HG03060 (cell line): ENCODE data around the gene SPATA1.
"Not testable (repeated sequence)": the region's sequence is repeated elsewhere in the genome, so short reads cannot be mapped to it uniquely, and the experiment has no call there.

ENCODE experiments used
- ATAC-seq: cut with Tn5 transposase; IDR thresholded peaks from one replicate; pipeline ENCODE4 v1.9.1; 2021; ENCODE audit warnings: low read depth, moderate number of reproducible peaks; ENCODE audit not compliant: unreplicated experiment

The SPATA1 gene

DNA sequence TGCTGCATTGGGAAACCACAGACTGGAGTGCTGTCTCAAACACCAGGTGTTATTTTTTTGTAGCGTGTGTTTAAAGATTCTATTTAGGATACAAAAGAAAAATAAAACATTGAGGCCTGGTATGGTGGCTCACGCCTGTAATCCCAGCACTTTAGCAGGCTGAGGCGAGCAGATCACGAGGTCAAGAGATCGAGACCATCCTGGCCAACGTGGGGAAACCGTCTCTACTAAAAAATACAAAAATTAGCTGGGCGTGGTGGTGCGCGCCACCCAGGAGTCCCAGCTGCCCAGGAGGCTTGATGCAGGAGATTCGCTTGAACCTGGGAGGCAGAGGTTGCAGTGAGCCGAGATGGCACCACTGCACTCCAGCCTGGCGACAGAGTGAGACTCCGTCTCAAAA lies 1.7 kb downstream of the SPATA1 start:
- not testable (repeated sequence) for ATAC-seq

- ATAC-seq = no peak
Measured at GRCh38 chr1:84508510-84508909, 2.3 kb downstream of the SPATA1 start.

GRCh38 chr1:84509029-84509428 lies 2.8 kb downstream of the SPATA1 start:
- ATAC-seq = no peak

DNA sequence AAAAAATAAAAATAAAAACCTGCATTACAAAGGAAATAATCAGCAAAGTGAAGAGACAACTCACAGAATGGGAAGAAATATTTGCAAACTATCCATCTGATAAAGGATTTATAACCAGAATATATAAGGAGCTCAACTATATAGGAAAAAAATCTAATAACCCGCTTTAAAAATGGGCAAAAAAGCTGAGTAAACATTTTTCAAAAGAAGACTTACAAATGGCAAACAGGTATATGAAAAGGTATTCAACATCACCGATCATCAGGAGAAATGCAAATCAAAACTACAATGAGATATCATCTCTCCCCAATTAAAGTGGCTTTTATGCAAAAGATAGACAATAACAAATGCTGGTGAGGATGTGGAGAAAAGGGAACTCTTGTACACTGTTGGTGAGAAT lies 4.0 kb downstream of the SPATA1 start:
- ATAC-seq = no peak

- no peak for ATAC-seq
Measured at GRCh38 chr1:84510668-84511067, 4.5 kb downstream of the SPATA1 start.

- no peak for ATAC-seq
Measured at GRCh38 chr1:84524590-84524989, 18.4 kb downstream of the SPATA1 start.

- no peak for ATAC-seq
Measured at GRCh38 chr1:84525779-84526178, 19.6 kb downstream of the SPATA1 start.

DNA sequence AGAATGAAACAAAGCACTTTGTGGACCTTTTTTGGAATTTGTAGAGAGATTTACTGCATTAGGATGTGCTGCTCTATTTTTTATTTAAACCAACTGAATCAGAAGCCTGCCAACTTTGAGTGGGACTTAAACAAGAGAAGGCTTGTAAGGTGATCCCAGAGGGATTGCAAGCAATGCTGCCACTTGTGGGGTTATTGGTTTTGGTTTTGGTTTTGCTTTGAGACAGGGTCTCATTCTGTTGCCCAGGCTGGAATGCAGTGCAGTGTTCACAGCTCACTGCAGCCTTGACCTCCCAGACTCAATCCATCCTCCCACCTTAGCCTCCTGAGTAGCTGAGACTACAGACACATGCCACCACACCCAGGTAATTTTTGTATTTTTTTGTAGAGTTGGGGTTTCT lies 32.4 kb downstream of the SPATA1 start:
- ATAC-seq = no peak

- ATAC-seq = no peak
Measured at GRCh38 chr1:84539972-84540371, 33.8 kb downstream of the SPATA1 start.

DNA sequence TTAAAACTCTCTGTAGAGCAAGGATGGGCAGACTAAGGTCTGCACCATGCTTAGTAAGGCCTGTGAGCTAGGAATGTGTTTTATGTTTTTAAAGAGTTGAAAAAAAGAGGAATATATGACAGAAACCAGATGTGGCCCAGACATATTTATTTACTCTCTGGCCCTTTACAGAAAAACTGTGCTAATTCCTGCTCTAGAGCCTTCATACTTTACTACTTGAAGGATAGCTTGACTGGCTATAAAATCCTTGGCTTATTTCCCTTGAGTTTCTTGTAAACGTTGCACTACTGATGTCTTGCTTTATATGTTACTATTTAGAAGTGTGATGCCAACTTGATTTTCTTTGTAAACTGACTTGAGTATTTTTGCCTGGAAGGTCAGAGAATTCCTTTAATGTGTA lies 34.6 kb downstream of the SPATA1 start:
- no peak for ATAC-seq

- no peak for ATAC-seq
Measured at GRCh38 chr1:84541679-84542078, 35.5 kb downstream of the SPATA1 start.

DNA sequence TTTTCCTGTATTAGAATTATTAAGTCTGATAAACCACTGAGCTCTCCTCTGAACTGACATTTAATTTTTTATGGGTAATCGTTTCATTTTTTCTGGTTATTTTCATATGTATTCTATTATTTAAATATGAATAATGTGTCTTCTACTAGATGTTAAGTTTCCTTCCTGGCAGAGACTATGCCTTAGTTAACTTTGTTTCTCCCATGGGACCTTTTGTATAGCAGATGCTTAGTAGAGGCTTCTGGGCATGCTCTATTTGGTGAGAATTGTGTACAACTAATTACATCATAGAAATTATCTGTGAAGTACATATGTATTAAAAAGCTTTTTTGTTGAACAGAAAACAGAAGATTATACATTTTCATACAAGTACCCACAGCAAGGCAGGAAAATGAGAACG lies 44.6 kb downstream of the SPATA1 start:
- ATAC-seq = no peak

- ATAC-seq = no peak
Measured at GRCh38 chr1:84569216-84569615, 63.0 kb downstream of the SPATA1 start.

GRCh38 chr1:84570436-84571149 lies 64.4 kb downstream of the SPATA1 start:
- ATAC-seq = no peak

DNA sequence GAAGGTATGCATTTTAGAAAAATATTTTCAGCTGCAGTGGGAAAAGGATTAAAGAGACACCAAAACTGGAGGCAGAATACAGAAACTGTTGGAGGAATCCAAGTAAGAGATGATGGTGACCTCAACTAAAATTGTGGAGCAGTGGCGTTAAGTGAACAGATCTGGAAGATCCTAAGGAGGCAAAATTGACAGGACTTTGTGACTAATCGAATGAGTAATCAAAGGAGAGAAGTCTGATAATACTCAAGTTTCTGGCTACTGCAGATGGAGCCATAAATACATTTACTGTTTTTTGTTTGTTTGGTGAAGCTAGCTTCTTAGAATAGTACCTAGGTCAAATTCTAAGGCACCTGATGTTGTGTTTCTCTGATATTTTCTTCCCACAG lies 65.0 kb downstream of the SPATA1 start:
- no peak for ATAC-seq

GRCh38 chr1:84573481-84573966 lies 67.3 kb downstream of the SPATA1 start:
- ATAC-seq = no peak

DNA sequence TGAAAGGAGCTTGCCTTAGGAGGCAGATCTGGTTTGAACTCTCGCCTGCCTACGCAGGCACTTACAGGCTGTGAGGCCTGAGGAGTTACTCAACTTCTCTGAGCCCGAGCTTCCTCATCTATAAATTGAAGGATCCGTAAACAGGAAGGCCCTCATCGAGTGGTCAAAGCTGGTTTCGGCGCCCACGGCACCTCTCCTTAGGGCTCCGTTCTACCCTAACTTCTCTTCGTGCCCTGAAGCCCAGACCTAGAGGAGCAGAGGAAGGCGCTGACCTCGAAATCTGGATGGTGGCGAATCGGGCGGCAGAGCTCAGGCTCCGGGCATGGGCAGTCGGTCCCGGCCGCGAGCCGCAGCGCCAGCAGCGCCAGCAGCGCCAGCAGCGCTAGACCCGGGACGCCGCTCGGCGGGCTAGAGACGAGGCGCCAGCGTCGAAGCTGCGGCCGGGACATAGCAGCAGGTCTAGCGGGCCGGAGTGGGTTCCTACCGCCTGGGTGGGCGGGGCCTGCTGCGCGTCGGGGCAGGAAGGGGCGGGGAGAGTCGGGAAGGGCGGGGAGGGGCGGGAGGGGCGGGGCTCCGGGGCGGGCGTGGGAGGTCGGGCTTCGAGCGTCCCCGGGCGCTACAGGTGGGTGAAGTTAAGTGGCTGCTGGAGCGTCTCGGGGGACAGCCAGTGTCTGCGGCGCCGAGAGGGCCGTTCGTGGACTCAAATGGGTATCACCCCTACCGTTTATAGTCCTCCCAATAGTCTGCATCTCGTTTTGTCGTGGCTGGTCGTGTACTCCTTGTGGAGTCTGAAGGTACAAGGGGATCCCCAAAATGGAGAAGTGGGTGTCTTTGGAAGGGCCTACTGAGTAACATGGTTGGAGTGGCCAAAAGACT lies 68.0 kb downstream of the SPATA1 start, which contains the start of gene CTBS:
CTBS (minus strand) TSS at position 474 of the 876 bp plus-strand sequence; CDS start at position 449, 25 bp downstream.
- ATAC-seq = peak; percentile 52

GRCh38 chr1:84574936-84575335 lies 68.8 kb downstream of the SPATA1 start:
- ATAC-seq = no peak

GRCh38 chr1:84581648-84582047 lies 75.5 kb downstream of the SPATA1 start:
- ATAC-seq = no peak

DNA sequence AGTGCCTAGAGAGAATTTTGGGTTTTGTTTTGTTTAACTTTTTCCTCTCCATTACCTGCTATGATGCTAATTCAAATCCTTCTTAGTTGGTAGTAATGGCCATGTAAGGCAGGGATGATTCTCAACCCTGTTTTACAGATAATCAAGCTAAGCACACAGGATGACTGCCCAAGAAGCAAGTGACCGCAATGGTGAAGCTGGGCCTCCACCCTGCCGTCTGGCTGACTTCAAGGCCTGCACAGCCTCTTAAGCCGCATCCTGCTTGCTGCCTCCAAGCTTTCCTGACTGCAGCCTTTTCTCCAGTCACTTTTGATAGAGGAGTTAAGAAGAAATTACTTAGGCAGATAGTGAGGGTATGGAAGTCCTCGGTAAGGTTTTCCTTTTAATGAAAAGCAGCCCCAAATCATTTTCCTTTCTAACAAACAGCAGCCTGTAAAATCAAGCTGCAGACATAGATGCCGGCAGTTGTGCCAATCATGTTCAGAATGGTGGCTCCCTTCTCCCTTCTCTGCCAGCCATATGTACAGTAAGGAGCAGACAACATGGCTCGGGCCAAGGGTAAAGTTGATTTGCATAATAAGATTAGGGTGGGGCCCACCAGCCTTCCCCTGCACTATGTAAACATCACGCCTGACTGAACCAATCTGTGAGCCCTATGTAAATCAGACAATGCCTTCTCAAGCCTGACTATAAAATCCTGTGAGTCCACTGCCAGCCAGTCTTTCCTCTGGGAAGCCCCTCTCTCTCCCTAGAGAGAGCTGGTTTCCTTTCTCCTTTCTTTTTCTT lies 76.8 kb downstream of the SPATA1 start:
- ATAC-seq = no peak

DNA sequence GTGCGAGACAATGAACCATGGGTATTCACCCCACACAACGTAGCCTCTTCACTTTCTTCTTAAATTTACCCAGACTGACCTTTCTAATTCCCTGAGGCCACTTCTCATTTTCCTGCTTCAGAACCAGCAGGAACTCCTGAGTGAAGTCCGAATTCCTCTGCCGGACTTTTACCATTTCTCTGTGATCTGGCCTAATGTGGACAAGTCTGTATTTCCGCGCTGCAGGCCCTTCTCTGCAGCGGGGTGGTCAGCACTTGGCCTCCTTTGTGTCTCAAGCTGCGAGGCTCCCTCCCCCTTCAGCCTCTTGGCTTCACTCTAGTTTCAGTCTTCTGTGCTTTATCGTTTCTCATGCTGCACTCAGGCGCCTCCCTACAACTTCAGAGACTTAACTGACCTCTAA lies 77.5 kb downstream of the SPATA1 start:
- ATAC-seq = no peak
